GM18517 (cell line): ENCODE measurements around the gene NUDT9.
"Not testable (repeated sequence)": the region's sequence is repeated elsewhere in the genome, so short reads cannot be mapped to it uniquely, and the experiment has no call there.

ENCODE experiments used
- ATAC-seq: cut with Tn5 transposase; IDR thresholded peaks from one replicate; pipeline ENCODE4 v1.9.1; 2021; ENCODE audit warnings: mild to moderate bottlenecking, moderate library complexity; ENCODE audit not compliant: unreplicated experiment

Gene NUDT9

DNA sequence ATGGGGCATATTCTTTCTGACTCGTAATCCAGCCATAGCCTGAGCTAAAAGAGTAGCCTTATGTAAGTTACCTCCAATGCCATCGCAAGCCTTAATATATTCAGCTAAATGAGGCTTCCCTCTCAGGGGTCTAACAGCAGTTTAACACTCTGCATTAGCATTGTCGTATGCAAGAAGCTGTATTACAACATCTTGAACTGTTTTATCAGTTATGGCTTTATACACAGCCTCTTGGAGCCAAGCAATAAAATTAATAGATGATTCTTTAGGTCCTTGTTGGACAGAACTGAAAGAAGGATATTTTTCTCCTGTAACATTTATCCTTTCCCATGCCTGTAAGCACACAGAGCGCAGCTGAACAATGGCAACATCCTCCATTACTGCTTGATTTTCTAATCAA is 15.5 kb upstream of the NUDT9 start:
- not testable (repeated sequence) for ATAC-seq

DNA sequence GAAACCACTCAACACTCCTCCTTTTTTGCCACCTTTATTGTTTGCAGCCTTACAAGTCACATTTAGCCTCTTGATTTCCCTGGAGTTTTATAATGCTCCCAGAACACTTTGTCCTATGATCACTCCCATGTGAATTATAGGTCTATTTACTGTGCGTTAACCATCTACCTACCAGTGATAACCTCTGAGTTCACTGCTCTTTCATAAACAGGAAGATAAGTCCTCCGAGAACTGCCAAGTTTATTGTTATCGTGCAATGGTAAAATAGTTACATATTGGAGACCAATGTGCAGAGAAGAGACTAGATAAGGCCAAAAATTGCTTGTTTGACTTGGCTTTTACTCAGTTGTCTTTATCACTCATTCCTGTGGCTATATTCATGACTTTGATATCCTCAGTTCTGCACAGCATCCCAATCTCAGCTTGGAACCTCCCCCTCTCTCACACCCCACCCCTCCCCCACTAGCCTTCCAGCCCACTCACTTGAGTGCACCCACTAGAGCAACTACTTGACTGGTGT is 12.9 kb upstream of the NUDT9 start:
- ATAC-seq, result no peak

DNA sequence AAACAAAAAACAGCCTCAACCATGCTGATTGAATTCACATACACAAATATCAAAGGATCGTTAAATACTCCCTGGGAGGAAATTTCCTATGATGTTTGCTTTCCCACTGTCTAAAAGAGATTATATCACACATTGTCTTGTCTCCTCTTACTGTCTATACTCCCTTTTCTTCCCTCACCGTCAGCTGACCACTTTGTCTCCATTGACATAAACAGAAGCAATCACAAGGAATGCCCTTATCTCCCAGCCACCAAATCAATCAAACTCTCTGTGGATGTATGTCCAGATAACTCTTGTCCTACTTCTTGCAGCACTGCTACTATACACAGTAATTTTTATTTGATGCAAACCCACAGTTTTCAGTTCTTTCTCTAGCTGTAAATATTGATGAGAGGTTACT is 12.2 kb upstream of the NUDT9 start:
- no peak for ATAC-seq

DNA sequence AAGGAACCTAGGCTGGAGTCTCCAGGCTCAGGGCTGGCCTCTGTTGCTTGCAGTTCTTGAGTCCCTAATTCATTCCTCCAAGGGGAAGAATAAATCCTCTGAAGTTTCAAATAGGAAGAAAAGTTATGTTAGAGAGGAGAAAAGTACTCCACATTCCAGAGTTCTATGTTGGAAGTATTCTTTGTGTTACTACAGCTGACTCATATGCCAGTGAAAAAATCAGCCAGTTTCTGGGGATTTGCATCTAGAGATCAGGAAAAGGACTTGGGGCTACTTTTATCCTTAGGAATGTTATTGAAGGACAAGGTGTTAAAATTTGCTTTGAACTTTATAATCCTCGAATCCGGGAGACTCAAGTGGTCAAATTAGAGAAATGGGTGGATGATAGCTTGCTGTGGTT is 11.7 kb upstream of the NUDT9 start:
- ATAC-seq, result no peak

DNA sequence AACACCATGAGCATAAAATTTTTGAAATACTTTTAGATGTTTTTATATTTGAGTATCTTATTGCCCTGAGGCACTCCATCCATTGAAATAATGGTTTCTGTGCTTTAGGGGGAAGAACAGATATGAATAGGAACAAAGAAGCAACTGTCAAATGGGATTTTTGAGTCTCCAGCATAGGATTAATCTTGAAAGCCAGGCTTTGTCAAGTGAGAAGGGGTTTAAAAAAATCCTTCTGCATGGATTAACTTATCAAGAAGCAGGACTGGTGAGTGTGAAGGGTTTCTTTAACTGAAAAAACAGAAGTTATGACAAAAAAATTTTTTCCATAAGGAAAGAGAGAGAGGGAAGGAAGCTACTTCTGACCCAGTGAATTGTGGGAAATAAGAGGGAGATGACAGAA is 7.6 kb upstream of the NUDT9 start:
- ATAC-seq, result no peak

DNA sequence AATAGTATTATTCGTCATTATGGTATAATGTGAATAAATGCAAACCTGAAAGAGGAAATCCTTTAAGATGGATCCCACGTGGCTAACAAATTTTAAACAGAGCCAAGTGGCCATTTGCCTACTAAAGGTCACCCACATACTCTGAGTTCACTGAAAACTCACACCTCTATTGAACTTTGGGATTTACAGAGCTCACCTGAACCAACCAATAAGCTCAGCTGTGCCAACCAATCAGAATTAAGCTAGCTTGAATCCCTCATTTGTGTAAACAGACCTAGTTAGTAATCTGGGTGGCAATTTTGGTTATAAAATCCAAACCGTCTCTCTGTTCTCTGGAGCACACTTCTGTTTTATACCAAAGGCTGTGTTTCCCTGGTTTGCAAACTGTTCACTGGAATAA is 5.4 kb upstream of the NUDT9 start:
- no peak for ATAC-seq

DNA sequence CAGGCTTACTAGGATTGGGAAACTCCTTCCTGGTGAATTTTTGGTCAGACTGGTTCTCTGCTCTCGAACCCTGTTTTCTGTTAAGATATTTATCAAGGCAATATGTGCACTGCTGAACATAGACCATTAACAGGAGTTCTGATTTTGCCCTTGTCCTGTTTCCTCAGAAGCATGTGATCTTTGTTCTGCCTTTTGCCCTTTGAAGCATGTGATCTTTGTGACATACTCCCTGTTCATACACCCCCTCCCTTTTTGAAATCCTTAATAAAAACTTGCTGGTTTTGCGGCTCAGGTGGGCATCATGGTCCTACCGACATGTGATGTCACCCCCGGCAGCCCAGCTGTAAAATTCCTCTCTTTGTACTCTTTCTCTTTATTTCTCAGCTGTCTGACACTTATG is 4.0 kb upstream of the NUDT9 start:
- not testable (repeated sequence) for ATAC-seq

DNA sequence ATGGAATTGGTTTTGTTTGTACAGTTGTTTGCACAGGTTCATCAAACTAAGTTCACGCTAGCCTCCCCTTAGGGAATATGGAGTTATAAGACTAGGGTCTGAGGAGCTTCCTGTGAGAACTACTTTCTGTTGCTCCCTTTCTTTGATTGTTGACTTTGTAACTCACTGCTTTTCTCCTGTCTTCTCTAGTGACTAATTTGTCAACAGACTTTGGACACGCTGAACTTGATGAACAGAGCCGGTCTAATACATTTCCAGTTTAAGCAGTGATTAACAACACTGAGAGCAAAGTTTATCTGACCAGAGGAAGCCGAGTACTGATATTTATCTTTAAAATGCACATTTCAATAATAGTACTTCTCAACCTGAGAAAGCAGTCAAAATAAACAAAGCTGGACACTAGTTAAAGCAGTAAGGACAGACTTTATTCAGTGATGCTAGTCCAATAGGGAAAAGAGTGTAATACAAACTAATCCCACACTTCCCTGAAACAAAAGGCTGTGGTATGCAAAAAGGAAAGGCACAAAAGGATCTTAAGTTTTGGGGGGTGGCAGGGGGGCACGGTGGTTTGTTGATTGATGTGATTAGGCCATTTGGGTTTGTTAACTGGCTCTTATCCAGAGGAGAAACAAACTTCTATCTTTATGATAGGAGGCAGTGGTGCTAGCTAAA is 2.7 kb upstream of the NUDT9 start:
- ATAC-seq, result no peak

DNA sequence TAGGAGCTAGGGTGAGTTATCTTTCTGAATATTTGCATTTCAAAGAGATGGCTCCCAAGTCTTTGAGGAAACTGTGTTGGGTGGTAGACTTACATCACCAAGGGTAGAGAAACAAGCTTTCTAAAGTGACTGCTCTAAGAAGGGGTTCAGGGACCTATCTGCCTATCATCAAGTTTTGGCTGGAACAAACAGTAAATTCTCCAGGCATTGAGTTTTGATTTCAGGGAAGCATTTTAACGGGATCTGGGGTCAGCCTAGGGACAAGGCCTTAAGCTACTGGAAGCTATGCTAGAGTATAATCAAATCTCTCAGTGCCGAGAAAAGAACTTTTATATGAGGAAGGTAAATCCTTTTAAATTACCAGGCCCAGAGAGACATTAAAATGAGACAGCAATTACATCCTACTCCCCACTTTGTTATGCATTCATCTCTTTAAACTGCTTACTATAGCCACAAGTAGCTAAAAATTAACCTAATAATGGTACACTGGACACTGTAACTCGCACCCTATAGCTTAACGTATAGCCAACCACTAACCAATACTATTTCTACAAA is 2.0 kb upstream of the NUDT9 start:
- ATAC-seq, result no peak

DNA sequence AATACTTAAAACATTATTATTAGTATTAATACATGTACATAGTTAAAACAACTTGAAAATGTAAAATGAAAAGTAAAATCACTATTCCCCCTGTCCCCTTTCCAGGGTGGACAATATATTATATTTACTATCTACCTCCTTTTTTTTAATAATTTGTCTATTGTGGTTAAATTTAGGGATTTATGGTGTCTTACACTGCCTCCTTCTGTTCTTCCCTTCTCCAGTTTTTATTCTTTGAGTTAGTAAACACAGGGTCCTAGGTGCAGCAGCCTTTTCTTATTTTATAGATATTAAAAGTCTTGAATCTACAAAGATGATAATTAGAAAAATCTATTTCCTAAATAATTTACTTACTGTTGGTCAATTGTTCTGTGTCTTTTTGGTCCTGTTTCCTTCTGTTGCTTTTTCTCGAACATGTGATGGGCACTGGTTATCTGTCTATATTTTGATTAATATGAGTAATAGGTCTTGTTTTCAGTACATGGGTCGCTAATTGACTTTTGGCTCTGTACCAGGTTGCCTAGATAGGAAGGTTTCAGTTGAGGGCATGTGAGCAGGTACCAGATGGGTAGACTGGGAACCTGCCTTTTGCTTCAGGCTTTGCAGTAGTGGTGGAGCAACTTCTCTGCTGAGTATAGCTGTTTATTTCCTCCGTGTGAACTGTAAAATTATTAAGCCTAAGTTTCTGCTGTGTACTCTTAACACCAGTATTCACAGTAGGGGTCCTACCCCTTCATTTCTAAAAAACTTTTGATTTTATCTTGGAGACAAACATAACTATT is 1.1 kb downstream of the NUDT9 start:
- ATAC-seq, result no peak

DNA sequence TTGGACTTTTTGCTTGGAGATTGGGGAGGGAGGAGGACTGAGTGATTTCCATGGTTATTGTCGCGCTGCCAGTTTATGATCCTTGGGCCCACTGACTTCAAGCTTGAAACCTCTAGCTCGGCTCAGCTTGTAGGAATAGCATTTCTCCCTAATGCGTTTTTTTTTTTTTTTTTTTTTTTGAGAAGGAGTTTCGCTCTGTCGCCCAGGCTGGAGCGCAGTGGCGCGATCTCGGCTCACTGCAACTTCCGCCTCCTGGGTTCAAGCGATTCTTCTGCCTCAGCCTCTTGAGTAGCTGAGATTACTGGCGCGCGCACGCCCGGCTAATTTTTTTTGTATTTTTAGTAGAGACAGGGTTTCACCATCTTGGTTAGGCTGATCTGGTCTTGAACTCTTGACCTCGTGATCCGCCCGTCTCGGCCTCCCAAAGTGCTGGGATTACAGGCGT is 1.7 kb downstream of the NUDT9 start:
- not testable (repeated sequence) for ATAC-seq

DNA sequence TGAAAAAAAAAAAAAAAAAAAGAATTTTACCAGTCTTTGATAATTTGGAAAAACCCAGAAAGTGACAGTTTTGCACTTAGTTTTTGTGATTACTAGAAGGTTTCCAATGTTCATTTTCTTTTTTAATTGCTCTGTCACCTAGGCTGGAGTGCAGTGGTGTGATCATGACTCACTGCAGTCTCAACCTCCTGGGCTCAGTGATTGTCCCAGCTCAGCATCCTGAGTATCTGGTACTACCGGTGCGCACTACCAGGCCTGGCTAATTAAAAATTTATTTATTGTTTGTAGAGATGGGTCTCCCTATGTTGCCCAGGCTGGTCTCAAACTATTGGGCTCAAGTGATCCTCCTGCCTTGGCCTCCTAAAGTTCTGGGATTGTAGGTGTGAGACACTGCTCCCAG is 3.3 kb downstream of the NUDT9 start:
- ATAC-seq, result no peak

DNA sequence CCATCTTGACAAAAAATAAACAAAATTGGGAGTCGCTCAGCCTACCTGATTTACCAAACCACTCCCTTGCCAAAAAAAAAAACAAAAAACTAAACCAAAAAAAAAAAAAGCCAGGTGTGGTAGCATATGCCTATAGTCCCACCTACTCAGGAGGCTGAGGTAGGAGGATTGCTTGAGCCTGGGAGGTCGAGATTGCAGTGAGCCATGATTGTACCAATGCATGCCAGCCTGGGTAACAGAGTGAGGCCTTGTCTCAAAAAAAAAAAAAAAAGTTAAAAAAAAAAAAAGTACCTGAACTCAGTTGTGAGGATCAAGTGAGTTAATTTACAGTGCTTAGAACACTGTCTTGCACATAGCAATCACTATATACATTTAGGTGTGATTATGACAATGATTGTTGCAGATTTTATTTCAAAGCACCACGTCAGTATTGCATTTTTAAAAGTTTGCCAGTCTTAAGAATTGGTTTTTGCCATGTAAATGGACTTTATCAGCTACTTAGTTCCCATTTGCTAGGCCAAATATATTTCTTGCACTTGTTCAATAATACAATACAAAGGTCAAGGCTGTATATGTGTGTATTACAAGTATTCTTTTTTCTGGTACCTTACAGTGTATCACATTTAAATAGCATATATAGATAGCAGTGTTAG is 4.6 kb downstream of the NUDT9 start:
- ATAC-seq, result no peak

DNA sequence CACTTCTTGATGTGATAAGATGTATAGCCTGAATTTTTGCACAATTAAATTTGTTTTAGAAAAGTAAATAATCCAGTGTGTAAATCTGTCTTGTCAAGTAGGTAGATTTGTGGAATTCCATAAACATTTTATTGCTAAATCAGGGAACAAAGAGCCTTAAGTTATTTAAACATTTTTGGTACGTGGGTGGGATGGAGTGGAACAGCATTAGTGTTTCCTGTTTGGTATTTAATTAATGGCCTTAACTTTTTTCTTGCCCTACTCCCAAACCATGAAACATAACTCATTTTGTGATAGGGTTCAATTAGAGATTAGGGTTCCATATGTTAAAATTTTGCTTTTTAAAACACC is 5.1 kb downstream of the NUDT9 start:
- ATAC-seq, result no peak

DNA sequence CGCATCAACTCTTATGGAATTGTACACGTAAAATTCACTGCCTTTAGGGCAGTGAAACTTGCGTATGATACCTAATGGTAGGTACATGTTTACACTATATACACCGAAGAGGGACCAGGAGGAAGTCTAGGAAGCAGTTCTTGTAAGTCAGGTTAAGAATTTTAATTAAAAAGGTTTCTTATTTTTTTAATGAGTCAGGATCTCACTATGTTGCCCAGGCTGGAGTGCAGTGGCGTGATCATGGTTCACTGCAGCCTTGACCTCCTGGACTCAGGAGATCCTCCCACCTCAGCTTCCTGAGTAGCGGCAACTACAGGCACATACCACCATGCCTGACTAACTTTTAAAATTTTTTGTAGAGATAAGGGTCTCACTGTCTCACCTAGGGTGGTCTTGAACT is 6.6 kb downstream of the NUDT9 start:
- no peak for ATAC-seq

DNA sequence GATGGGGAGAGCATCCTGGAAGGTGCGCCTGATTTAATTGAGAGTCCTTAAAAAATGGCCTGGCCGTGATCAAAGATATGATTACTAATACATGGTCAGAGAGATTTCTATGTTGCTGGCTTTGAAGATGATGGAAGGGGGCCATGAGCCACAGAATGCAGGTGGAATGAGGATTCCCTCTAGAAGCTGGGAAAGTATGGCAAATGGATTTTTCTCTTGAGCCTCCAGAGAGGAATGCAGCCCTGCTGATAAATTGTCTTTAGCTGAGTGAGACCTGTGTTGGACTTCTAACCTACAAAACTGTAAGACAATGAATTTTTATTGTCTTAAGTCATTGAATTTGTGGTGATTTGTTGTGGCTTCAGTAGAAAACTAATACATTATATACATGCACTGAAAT is 7.7 kb downstream of the NUDT9 start:
- no peak for ATAC-seq

DNA sequence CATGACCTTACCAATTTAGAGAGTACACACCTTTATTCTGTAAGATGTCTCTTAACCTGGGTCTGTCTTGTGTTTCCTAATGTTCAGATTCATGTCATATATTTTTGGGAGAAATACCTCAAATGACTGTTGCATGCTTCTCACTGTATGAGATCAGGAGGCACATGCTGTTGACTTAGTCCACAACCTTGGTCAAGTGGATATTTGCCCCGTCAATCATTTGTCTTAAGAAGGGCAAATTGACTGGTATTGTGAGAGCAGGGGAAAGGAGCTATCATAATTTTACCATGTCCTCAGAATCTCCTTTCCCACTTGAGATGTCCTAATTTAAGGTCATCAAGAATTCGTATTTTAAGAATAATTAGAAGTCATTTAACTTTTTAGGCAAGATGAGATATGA is 11.0 kb downstream of the NUDT9 start:
- ATAC-seq, result no peak

DNA sequence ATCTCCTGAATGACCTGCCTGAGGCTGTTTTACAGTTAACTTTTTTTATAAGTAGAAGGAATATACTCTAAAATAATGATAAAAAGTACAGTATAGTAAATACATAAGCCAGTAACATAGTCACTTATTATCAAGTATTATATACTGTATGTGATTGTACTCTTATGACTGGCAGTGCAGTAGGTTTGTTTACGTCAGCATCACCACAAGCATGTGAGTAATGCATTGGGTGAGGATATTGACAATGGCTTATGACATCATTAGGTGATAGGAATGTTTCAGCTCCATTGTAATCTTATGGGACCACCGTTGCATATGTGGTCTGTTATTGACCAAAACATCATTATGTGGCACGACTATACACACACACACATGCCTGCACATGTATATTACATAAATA is 20.5 kb downstream of the NUDT9 start:
- no peak for ATAC-seq

DNA sequence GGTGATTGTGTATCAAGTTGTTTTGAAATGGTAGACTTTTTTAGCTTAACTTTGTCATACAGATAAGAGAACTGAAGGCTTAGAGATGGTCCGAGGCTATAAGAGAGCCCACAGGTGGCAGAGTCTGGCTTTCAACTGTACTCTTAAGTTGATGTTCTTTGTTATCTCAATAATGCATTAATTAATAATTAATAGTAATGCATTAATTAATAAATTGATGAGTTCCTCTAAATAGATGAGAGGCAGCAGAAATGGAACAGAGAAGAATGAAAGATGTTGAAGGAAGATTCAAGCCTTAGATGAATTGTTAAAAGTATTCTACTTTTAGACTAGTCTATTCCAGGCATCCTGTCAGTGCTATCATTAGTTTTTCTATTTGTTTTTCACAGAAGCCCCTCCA is 22.4 kb downstream of the NUDT9 start:
- no peak for ATAC-seq

DNA sequence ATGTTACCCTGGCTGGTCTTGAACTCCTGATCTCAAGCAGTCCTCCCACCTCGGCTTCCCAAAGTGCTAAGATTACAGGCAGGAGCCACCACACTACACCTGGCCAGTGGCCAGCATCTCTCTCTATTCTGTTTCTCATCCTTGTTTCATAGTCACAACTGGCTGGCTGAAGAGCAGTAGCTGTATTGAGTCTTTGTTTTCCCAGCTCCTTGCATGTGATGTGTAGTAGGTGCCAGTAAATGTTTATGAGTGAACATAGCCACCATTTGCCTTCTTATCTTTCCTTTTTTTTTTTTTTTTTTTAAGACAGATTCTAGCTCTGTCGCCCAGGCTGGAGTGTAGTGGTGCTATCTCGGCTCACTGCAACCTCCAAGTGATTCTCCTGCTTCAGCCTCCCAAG is 23.6 kb downstream of the NUDT9 start:
- no peak for ATAC-seq

DNA sequence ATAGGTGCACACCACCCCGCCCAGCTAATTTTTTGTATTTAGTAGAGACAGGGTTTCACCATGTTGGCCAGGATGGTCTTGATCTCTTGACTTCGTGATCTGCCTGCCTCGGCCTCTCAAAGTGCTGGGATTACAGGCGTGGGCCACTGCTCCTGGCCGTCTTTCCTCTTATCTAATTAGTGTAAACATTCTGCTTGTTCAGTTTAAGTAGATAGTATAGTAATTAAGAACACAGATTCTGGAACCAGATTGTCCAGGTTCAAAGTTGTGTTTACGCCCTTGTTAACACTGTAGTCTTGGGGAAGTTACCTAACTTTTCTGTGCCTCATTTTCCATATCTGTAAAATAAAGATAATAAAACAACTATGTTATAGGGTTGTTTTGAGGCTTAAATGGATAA is 24.0 kb downstream of the NUDT9 start:
- not testable (repeated sequence) for ATAC-seq

DNA sequence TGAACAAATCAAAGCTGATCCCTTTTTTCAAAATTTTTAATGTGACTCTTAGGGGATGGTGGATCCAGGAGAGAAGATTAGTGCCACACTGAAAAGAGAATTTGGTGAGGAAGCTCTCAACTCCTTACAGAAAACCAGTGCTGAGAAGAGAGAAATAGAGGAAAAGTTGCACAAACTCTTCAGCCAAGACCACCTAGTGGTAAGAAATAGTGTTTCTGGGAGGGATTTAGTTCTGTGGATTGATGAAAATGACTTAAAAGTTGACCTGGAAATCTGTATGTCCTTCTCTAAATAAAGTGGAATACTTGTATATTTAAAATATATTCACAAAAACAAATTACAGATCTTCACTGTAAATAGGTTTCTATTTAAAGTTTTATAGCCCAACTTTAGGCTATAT is 29.2 kb downstream of the NUDT9 start:
- ATAC-seq, result no peak
